GM18519 (cell line): ENCODE measurements around the gene ACP7.

Source experiments
- ATAC-seq: cut with Tn5 transposase; IDR thresholded peaks from one replicate; pipeline ENCODE4 v1.9.1; 2021; ENCODE audit warnings: mild to moderate bottlenecking, moderate library complexity; ENCODE audit not compliant: unreplicated experiment, low FRiP score

The ACP7 gene

GRCh38 chr19:39146686-39147450 lies 62.7 kb downstream of the ACP7 start:
- ATAC-seq: no peak

- no peak for ATAC-seq
These were observed 63.3 kb downstream of the ACP7 start for GRCh38 chr19:39147480-39147879.

DNA sequence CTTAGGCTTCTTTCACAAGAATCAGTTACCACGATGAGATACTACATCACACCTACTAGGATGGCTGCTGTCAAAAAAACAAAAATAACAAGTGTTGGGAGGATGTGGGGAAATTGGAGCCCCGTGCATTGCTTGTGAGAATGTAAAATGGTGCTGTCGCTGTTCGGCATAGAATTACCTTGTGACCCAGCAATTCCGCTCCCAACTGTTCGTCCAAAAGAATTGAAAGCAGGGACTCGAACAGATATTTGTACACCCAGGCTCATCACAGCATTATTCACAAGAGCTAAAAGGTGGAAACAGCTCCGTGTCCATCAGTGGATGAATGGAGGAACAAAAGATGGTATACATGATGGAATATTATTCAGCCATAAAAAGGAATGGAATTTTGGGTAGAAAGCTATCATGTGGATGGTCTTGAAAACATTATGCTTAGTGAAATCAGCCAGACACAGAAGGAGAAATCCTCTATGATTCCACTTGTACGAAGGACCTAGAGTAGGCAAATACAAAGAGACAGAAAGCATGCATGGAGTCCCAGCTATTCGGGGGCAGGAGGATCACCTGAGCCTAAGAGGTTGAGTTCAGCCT lies 64.9 kb downstream of the ACP7 start:
- no peak for ATAC-seq

- ATAC-seq: no peak
These were observed 66.1 kb downstream of the ACP7 start for GRCh38 chr19:39150235-39150634.

GRCh38 chr19:39150807-39151600 lies 66.8 kb downstream of the ACP7 start:
- no peak for ATAC-seq

DNA sequence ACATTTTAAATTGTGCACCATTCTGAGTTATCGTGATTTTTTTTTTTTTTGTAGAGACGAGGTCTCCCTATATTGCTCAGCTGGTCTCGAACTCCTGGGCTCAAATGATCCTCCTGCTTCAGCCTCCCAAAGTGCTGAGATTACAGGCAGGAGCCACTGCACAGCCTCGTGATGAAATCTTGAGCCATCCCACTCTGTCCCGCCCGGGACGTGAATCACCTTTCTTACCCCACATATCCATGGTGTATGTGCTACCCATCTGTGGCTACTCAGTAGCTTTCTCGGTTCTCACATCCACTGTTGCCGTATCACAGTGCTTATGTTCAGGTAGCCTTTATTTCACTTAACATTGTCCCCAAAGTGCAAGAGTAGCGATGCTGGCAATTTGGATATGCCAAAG lies 67.9 kb downstream of the ACP7 start:
- ATAC-seq: no peak

- no peak for ATAC-seq
These were observed 70.0 kb downstream of the ACP7 start for GRCh38 chr19:39154100-39154628.

- no peak for ATAC-seq
These were observed 70.5 kb downstream of the ACP7 start for GRCh38 chr19:39154629-39155100.

- ATAC-seq: no peak
These were observed 71.0 kb downstream of the ACP7 start for GRCh38 chr19:39155114-39155700.

DNA sequence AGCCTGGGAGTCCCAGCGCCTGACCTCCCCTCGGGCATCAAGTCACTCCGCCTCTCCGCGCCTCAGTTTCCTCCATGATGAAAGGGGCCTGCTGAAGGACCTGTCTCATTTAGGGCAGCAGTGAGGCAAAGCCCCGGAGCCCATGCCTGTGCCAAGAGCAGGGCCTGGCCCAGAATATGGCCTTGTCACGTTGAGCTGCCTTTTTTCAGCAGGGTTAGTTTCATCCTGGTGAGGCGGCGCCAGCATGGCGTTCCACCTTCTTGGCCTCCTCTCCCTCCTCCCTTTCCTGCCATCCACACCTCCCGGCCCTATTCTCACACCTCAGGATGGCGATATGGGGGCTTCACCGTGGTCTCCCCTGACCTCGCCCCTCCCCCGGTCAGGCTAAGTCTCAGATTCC lies 71.6 kb downstream of the ACP7 start:
- ATAC-seq: no peak

GRCh38 chr19:39156326-39157230 lies 72.4 kb downstream of the ACP7 start:
- no peak for ATAC-seq

DNA sequence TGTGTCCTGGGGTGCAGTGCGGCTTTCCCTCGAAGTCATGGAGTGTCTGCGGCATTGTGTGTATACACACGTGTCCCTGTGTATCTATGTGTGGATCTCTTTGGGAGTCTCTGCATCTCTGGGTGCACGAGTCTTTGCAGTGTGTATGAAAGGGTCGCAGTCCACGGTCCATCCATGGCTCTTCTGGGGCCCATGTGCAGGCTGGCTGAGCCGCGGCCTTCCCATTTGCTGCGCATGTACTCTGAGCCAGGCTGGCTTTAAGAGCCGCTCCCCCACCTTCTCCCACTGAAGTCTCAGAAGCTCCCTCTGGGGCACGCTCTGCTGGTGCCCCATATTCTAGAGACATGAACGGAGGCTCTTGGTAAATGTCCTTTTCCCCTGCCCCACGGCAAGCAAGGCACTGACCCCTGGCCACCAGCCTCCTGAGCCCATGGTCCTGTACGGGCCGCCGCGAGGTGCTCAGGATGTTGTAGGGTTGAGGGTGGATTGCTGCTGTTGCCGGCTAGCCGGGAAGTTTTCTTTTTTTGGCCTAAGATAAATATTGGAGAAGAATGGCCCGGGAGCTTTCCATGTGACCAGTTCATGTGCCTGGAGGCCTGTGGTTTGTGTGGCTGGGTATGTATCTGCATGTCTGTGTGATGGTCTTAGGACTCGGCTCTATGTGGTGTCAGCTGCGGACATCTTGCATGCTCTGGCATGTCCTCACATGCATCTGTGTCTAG lies 73.3 kb downstream of the ACP7 start:
- no peak for ATAC-seq

DNA sequence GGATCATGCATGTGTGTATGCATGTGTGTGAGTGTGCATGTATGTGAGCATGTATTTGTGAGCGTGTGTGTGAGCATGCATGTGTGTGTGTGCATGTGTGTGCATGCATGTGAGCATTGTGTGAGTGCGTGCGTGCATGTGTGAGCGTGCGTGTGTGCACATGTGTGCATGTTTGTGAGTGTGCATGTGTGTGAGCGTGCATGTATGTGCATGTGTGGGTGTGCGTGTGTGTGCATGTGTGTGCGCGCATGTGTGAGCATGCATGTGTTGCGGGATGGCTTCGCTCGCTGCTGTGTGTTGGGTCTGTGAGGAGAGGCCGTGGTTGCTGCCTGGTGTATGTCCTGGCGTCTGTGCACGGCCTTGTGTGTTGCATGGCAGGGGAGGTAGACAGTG lies 73.8 kb downstream of the ACP7 start:
- ATAC-seq: no peak

GRCh38 chr19:39158646-39159260 lies 74.6 kb downstream of the ACP7 start:
- ATAC-seq: no peak

GRCh38 chr19:39160523-39160861 lies 76.3 kb downstream of the ACP7 start:
- no peak for ATAC-seq
